Measurements from ENCODE around the gene OPHN1. TPM values are rescaled to one million over a fixed set of nuclear protein-coding genes. Genes with fewer than 3 reads are reported as not detected.
"Not testable (repeated sequence)": the region's sequence is repeated elsewhere in the genome, so short reads cannot be mapped to it uniquely, and the experiment has no call there.

Gene OPHN1
- total and polyA plus RNA-seq, 5 experiments from 2014 or later = 0.05 TPM; not detected in 4

DNA sequence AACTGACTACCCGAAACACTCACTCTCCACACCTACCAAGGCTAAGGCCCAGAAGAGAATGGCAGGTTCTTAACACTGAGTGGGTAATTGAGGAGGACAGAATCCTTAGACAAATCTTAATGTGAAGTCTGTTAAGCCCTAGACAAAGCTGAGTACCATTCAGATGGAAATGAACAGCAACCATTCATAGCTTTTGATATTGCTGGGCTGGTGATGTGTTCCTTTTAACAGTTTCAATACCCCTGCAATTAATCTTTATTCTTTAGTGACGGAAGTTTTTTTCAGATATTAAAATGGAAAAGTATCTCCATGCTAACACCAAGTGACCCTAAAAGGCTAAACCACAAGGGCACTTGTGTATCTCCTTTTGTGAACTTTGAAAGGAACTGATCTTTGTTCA, 334.9 kb downstream of the OPHN1 start:
- no peak for ATAC-seq
- Mint-ChIP-seq H3K9me3 (peaks cover 0 to 3% (median 0%) of the 10 kb centered on the region in 9 donors), H3K36me3 (no peaks in the 10 kb centered on the region), H3K27me3 (peaks cover 0 to 8% (median 0%) of the 10 kb centered on the region in 5 donors), H3K4me1 (no peaks in the 10 kb centered on the region), H3K27ac (no peak overlapping the region), H3K4me3 (no peak overlapping the region)
- no peak for DNase-seq
- POLR2A ChIA-PET = no interaction called here

DNA sequence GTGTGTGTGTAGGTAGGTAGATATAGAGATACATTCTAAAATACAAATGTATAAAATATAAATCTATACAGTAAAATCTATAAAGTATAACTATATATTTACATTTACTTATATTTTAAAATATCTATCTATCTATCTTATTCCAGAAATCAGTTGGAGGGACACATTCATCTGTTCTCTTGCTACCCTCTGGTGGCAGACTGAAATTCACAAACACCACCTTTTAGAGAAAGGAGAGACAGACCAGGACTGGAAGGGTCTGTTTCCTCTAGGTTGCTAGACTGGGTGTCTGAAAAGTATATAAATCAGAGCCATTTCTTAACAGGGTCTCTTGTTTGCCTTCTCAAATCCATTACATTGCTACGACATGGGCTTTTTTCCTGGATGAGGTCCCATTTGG, 343.0 kb downstream of the OPHN1 start:
- H3K36me3 Mint-ChIP-seq = no peaks in the 10 kb centered on the region
- POLR2A ChIA-PET = no interaction called here

DNA sequence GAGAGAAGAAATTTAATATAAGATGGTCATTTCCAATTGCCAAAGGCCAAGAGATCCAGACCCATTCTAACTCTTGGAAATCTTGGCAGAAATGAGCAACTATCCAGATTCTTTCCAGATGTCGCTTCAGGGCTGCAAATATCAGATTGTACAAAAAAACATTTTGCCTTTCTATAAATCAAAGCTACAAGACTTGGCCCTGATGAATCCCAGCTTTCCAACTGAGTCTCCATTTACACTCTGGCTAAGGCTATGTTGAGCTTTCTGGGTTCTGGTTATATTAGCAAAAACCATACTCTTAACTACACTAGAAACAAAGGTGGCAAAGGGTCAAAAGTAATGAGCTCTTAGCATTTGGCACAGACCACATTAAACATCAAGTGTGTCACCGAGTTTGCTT, 345.8 kb downstream of the OPHN1 start:
- Mint-ChIP-seq H3K27me3 (no peaks in the 10 kb centered on the region), H3K27ac (no peak overlapping the region), H3K36me3 (no peaks in the 10 kb centered on the region), H3K4me3 (no peak overlapping the region), H3K9me3 (no peaks in the 10 kb centered on the region), H3K4me1 (no peaks in the 10 kb centered on the region)
- ATAC-seq (no peak), DNase-seq (no peak)
- POLR2A ChIA-PET = no interaction called here

More for the DNA sequence above, 343.0 kb downstream of the OPHN1 start:
- DNase-seq (no peak), ATAC-seq (no peak)
- Mint-ChIP-seq H3K27me3 (peaks cover 0 to 4% (median 0%) of the 10 kb centered on the region in 5 donors), H3K27ac (no peak overlapping the region), H3K4me3 (no peak overlapping the region), H3K4me1 (no peaks in the 10 kb centered on the region), H3K9me3 (no peaks in the 10 kb centered on the region)

DNA sequence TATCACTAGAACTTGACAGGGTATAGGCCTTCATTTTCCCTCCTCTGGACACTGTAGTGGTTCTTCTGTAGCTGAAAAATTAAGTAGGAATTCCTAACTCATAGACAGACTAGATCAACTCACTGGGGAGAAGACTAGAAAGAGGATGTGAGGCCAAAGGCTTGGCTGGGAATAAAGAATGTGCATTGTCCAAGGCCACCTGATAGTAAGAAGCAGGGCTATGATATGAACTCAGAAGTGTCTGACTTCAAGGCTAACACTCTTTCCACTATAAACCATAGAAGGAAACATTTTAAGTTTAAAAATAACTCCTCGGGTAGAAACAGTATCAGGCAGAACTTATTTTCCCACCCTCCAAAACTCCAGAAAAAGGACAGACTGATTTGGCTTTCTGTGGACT, 346.6 kb downstream of the OPHN1 start:
- POLR2A ChIA-PET = no interaction called here
- Mint-ChIP-seq H3K4me3 (no peak overlapping the region), H3K27me3 (no peaks in the 10 kb centered on the region), H3K4me1 (no peaks in the 10 kb centered on the region), H3K9me3 (no peaks in the 10 kb centered on the region), H3K36me3 (no peaks in the 10 kb centered on the region), H3K27ac (no peak overlapping the region)
- DNase-seq (no peak), ATAC-seq (no peak)

DNA sequence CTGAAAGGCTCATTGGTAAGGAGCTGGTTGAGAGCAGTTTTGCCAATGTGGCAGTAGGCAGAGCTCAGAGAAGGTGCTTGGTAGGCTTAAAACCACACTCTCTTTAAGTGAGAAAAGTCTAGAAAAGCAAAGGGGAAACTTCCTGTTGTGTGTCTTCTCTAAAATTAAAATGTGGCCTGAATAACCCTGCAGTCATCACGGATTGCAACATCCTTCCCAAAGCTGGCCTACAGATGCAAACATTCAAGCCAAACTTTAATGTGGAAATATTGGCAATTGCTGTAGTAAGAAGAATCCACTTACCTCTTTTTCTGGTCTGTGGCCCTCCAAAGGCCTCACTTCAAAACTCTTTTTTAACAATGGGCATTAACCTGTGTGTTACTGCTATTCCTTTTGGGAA, 348.5 kb downstream of the OPHN1 start:
- no peaks in the 10 kb centered on the region for H3K27me3 Mint-ChIP-seq
- H3K4me3 Mint-ChIP-seq = no peak overlapping the region
- no peaks in the 10 kb centered on the region for H3K36me3 Mint-ChIP-seq
- ATAC-seq (no peak), DNase-seq (no peak)
- no peak overlapping the region for H3K27ac Mint-ChIP-seq
- POLR2A ChIA-PET = no interaction called here
- H3K9me3 Mint-ChIP-seq = peaks cover 0 to 4% (median 0%) of the 10 kb centered on the region in 9 donors
- H3K4me1 Mint-ChIP-seq = no peaks in the 10 kb centered on the region

DNA sequence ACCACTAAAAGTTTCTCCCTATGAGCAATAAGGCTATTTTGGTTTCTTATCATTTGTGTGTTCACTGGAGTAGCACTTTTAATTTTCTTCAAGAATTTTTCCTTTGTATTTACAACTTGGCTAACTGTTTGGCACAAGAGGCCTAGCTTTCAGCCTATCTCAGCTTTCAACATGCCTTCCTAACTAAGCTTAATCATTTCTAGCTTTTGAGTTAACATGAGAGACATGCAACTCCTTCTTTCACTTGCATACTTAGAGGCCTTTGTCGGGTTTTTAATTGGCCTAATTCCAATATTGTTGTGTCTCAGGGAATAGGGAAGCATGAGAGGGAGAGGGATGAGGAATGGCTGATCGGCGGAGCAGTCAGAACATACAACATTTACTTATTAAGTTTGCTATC, 349.8 kb downstream of the OPHN1 start:
- no peak overlapping the region for H3K27ac Mint-ChIP-seq
- H3K4me1 Mint-ChIP-seq = peaks cover 0 to 1% (median 0%) of the 10 kb centered on the region in 4 donors
- POLR2A ChIA-PET = no interaction called here
- H3K27me3 Mint-ChIP-seq = peaks cover 0 to 5% (median 0%) of the 10 kb centered on the region in 5 donors
- ATAC-seq = no peak
- no peak for DNase-seq
- H3K36me3 Mint-ChIP-seq = no peaks in the 10 kb centered on the region
- peaks cover 0 to 14% (median 3%) of the 10 kb centered on the region in 9 donors for H3K9me3 Mint-ChIP-seq
- H3K4me3 Mint-ChIP-seq = no peak overlapping the region

DNA sequence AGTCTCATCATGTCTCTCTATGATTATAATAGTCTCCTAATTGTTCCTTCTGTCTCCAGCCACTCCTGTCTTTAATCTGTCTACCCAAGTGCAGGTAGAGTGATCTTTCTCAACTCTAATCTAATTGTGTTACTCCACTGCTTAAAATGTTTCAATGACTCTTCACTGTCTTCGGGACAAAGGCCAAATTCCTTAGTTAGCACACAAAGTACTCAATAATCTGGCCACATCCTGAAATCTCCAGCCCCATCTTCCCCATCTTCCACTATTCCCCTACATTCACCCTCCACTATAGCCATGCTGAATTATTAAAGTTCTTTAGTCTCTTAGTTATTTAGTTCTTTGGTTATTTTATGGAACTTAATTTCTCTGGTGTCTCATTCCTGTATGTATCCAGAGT, 353.3 kb downstream of the OPHN1 start:
- Mint-ChIP-seq H3K27me3 (peaks cover 0 to 5% (median 0%) of the 10 kb centered on the region in 5 donors), H3K4me1 (peaks cover 0 to 1% (median 0%) of the 10 kb centered on the region in 4 donors), H3K4me3 (no peak overlapping the region), H3K27ac (no peak overlapping the region), H3K9me3 (peaks cover 0 to 20% (median 3%) of the 10 kb centered on the region in 9 donors), H3K36me3 (no peaks in the 10 kb centered on the region)
- no peak for ATAC-seq
- no peak for DNase-seq
- POLR2A ChIA-PET = no interaction called here

DNA sequence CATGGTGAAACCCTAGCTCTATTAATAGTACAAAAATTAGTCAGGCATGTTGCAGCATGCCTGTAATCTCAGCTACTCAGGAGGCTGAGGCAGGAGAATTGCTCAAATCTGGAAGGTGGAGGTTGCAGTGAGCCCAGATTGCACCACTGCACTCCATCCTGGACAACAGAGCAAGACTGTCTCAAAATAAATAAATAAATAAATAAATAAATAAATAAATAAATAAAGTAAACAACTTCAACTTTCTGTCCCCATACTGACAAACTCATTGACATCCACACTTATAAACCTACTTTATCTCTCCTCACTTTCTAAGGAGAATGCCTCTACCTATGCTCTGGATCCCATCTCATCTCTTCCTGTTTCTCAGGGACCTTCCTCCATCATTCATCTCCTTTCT, 354.5 kb downstream of the OPHN1 start:
- peaks cover 0 to 20% (median 4%) of the 10 kb centered on the region in 9 donors for H3K9me3 Mint-ChIP-seq
- H3K36me3 Mint-ChIP-seq, H3K27ac Mint-ChIP-seq, DNase-seq, H3K27me3 Mint-ChIP-seq, H3K4me3 Mint-ChIP-seq, ATAC-seq, POLR2A ChIA-PET, H3K4me1 Mint-ChIP-seq: not testable (repeated sequence)

DNA sequence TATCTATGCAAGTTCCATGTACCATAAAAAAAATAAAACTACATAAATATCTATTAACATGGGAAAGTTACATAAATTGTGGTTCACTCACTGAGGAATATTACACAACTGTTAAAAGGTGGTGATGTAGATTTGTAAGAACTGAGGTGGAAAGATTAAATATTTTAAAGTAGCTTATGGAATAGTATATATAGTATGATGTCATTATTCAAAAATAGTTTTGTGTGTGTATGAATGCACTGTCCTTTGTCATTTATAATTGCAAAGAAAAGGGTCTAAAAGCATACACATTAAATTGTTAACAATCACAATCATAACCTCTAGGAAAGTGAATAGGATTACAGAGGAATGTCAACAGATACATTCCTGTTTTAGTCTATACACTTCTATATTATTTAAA, 355.9 kb downstream of the OPHN1 start:
- DNase-seq (no peak), ATAC-seq (no peak)
- Mint-ChIP-seq H3K27ac (no peak overlapping the region), H3K27me3 (peaks cover 0 to 5% (median 0%) of the 10 kb centered on the region in 5 donors), H3K4me3 (no peak overlapping the region), H3K4me1 (peaks cover 0 to 1% (median 0%) of the 10 kb centered on the region in 4 donors), H3K9me3 (peaks cover 0 to 20% (median 5%) of the 10 kb centered on the region in 9 donors), H3K36me3 (no peaks in the 10 kb centered on the region)
- POLR2A ChIA-PET = no interaction called here

DNA sequence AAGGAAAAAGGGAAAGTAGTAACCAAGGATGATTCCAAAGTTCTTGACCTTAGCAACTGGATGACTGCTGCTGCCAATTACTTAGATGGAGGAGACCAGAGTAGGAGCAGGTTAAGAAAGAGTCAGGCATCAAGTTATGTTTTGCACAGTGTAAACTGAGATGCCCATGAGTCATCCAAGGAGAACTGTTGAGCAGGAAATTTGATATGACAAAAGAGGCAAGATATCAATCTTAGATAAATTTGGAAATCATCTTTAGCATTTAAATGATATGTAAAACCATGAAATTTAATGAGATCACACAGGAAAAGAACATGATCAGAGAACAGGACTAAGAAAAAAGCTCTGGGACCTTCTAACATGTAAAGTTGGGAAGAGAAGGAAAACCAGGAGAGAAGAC, 361.3 kb downstream of the OPHN1 start:
- Mint-ChIP-seq H3K9me3 (peaks cover 0 to 2% (median 0%) of the 10 kb centered on the region in 9 donors), H3K36me3 (no peaks in the 10 kb centered on the region), H3K4me3 (no peak overlapping the region), H3K27ac (no peak overlapping the region), H3K27me3 (peaks cover 0 to 4% (median 0%) of the 10 kb centered on the region in 5 donors), H3K4me1 (no peaks in the 10 kb centered on the region)
- ATAC-seq = no peak
- POLR2A ChIA-PET = no interaction called here
- no peak for DNase-seq

DNA sequence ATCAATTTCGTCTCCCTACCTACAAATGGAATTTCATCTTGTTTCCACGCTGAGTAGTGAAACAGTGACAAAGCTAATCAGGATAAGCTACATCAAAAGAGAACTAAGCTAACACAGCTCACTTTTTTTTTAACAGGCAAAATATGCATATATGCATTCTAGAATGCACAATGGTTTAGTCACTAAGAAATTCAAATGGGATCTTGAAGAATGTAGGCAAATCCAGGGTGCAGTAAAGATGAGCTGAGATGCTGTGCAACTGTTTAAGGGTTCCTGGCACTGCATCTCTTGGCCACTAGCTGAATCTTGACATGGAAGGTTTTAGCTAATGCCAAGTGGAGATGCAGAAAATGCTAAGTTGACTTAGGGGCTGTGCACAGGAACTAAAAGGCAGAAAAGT, 363.2 kb downstream of the OPHN1 start:
- DNase-seq, H3K4me1 Mint-ChIP-seq, H3K36me3 Mint-ChIP-seq, H3K4me3 Mint-ChIP-seq, H3K27ac Mint-ChIP-seq, POLR2A ChIA-PET, H3K27me3 Mint-ChIP-seq, H3K9me3 Mint-ChIP-seq, ATAC-seq: not testable (repeated sequence)

DNA sequence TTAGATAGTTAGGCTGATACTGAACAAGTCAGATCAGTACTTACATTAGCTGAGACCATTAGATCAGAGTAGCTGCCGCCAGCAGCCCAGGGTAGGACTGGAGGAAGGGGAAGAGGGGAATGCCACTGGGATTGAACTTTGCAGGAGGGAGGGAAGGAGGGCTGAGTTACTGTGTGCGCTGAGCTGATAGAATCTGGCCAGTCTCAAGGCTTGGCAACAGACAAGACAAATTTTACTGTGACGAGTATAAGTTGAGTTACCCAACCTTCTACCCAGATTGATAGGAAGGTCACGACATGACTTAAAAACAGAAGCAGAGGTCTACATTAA, 372.1 kb downstream of the OPHN1 start:
- Mint-ChIP-seq H3K4me3 (no peak overlapping the region), H3K27ac (no peak overlapping the region), H3K9me3 (no peaks in the 10 kb centered on the region), H3K4me1 (peaks cover 0 to 2% (median 0%) of the 10 kb centered on the region in 4 donors), H3K36me3 (no peaks in the 10 kb centered on the region), H3K27me3 (no peaks in the 10 kb centered on the region)
- ATAC-seq (no peak), DNase-seq (no peak)
- POLR2A ChIA-PET = no interaction called here

DNA sequence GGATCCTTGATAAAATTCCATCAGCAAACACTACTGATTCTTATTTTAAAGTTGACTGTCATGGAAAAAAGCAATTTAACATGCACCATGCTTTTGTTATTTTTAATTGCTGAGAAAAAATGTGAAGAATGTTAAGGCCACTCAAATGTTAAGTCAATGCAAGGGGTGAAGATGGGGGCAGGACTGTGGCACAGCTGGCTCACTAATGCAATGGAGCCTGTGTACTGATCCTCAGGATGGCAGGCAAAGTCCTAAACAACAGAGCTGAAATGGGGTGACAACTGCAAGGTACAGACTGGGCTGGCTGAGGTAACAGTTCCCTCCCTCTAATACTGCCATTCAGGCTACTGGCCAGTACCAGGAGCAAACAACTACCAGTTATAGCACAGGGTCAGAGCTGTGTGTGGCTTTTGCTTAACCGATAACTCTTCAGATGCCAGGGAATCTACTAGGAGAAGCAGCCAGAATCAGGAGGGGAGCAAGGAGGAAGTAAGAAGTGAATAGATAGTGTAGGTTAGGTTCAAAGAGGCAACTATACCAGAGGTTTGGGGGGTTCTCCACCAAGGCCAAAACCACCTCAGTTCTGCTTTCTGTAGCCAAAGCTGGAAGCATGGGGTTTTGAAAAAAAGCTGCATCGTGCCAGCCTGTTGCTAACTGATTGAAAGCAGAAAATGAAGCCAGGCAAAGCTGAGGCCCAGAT, 372.6 kb downstream of the OPHN1 start:
- Mint-ChIP-seq H3K36me3 (no peaks in the 10 kb centered on the region), H3K27ac (no peak overlapping the region), H3K9me3 (no peaks in the 10 kb centered on the region), H3K27me3 (no peaks in the 10 kb centered on the region), H3K4me3 (no peak overlapping the region), H3K4me1 (peaks cover 0 to 2% (median 0%) of the 10 kb centered on the region in 4 donors)
- ATAC-seq = no peak
- DNase-seq = no peak
- POLR2A ChIA-PET = no interaction called here

DNA sequence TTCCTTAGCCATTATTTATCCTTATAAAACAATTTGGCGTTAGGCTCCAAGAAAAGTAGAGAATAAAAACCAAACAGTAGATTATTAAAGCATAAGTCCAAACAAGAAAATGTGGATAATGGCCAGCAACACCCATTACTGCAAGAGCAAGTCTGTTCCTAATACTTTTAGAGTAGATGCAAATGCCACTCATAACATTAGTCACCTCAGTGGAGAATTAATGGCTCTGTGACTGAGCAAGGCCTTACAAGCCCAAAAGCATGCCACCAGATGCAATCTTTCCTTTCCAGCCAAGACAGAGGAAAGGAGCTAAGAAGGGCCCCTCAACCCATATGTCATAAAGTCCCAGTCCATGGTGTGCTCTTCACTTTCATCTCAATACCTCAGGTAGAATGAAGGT, 373.8 kb downstream of the OPHN1 start:
- no peak for DNase-seq
- Mint-ChIP-seq H3K4me1 (peaks cover 0 to 2% (median 0%) of the 10 kb centered on the region in 4 donors), H3K36me3 (no peaks in the 10 kb centered on the region), H3K27ac (no peak overlapping the region), H3K4me3 (no peak overlapping the region), H3K27me3 (no peaks in the 10 kb centered on the region), H3K9me3 (no peaks in the 10 kb centered on the region)
- POLR2A ChIA-PET = no interaction called here
- no peak for ATAC-seq

All from naive thymus-derived CD8-positive, alpha-beta T cell (primary cell).